Activated naive CD8-positive, alpha-beta T cell treated with anti-CD3 and anti-CD28 coated beads for 36 hours (primary cell): ENCODE measurements around the gene CACNA1B. TPM values are rescaled to one million over a fixed set of nuclear protein-coding genes. Genes with fewer than 3 reads are reported as not detected.
"Not testable (repeated sequence)": the region's sequence is repeated elsewhere in the genome, so short reads cannot be mapped to it uniquely, and the experiment has no call there.

Experiments
- DNase-seq: peaks from one replicate; pipeline ENCODE4 v3.0.0; 2021
- H3K27ac Mint-ChIP-seq: one replicate; pipeline ENCODE4 v1.8.0; 2022; ENCODE audit warnings: mild to moderate bottlenecking, moderate library complexity, mixed read lengths
- H3K27me3 Mint-ChIP-seq: one replicate; pipeline ENCODE4 v1.8.0; 2022; ENCODE audit warnings: mild to moderate bottlenecking, mixed read lengths
- H3K36me3 Mint-ChIP-seq: one replicate; pipeline ENCODE4 v1.8.0; 2021; ENCODE audit warnings: mild to moderate bottlenecking, mixed read lengths
- H3K4me1 Mint-ChIP-seq: one replicate; pipeline ENCODE4 v1.8.0; 2021; ENCODE audit warnings: mixed read lengths
- H3K4me3 Mint-ChIP-seq: one replicate; pipeline ENCODE4 v1.8.0; 2022; ENCODE audit warnings: mild to moderate bottlenecking, moderate library complexity, mixed read lengths
- H3K9me3 Mint-ChIP-seq: one replicate; pipeline ENCODE4 v1.8.0; 2022; ENCODE audit warnings: mixed read lengths
- total RNA-seq, 2 experiments: library from RNA; stranded (reverse); gene quantifications; one replicate each; pipeline ENCODE4 v1.2.3, GENCODE V29; 2021

The CACNA1B gene
- total RNA-seq, 2 experiments from 2014 or later, result not detected

- DNase-seq, result no peak
- Mint-ChIP-seq H3K9me3 (no peaks in the 10 kb centered on the region), H3K4me3 (no peak overlapping the region), H3K27me3 (peaks cover 4% of the 10 kb centered on the region), H3K36me3 (no peaks in the 10 kb centered on the region), H3K27ac (no peak overlapping the region), H3K4me1 (no peaks in the 10 kb centered on the region)
These were observed 132.5 kb downstream of the CACNA1B start for GRCh38 chr9:138009803-138010690.

DNA sequence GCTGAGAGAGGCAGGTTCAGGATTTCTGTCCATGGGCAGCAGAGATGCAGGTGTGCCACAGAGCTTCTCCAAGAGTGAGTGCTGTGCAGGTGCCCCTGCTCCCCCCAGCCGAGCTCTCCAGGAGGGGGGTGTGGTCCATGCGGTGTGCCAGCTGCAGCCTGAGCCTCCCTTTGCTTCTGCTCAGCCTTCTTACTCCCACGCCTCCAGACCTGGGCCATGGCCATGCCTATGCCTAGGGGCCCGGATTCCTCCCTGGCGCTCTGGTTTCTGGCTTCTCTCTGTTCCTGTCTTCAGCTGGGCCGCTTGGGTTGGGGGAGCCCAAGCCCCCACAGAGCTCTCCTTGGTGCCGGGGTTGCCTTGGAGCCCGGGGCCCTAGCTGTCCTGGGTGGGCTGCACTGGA is 133.3 kb downstream of the CACNA1B start:
- no peak for DNase-seq
- Mint-ChIP-seq H3K27ac (no peak overlapping the region), H3K9me3 (no peaks in the 10 kb centered on the region), H3K27me3 (peaks cover 4% of the 10 kb centered on the region), H3K4me3 (no peak overlapping the region), H3K36me3 (no peaks in the 10 kb centered on the region), H3K4me1 (no peaks in the 10 kb centered on the region)

DNA sequence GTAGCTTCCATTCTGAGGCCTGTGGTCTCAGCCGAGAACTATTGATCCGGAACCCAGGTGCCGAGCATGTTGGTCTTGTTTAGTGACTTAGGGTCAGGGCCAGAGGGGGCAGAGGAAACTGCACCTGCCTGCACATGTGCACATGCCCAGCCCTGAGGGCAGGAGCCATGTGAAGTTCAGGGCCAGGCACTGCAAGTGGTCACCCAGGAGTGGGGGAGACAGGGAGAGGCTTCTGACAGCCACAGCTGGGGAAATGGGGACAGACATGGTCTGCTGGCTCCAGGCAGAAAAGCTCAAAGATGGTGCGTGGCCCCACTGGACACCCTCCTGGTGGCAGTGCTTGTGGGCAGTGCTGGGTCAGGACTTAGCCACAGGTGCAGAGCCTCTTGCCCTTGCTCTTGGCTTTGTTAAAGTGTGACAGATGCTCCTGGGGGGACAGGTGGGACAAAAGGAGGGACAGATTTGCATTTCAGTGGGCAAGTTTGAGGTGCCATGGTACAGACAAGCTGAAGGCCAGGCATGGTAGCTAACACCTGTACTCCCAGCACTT is 134.4 kb downstream of the CACNA1B start:
- Mint-ChIP-seq H3K9me3 (no peaks in the 10 kb centered on the region), H3K36me3 (no peaks in the 10 kb centered on the region), H3K4me3 (no peak overlapping the region), H3K4me1 (no peaks in the 10 kb centered on the region), H3K27me3 (no peaks in the 10 kb centered on the region), H3K27ac (no peak overlapping the region)
- DNase-seq, result no peak

GRCh38 chr9:138013273-138013672 is 135.7 kb downstream of the CACNA1B start:
- Mint-ChIP-seq H3K27me3 (no peaks in the 10 kb centered on the region), H3K36me3 (no peaks in the 10 kb centered on the region)

DNA sequence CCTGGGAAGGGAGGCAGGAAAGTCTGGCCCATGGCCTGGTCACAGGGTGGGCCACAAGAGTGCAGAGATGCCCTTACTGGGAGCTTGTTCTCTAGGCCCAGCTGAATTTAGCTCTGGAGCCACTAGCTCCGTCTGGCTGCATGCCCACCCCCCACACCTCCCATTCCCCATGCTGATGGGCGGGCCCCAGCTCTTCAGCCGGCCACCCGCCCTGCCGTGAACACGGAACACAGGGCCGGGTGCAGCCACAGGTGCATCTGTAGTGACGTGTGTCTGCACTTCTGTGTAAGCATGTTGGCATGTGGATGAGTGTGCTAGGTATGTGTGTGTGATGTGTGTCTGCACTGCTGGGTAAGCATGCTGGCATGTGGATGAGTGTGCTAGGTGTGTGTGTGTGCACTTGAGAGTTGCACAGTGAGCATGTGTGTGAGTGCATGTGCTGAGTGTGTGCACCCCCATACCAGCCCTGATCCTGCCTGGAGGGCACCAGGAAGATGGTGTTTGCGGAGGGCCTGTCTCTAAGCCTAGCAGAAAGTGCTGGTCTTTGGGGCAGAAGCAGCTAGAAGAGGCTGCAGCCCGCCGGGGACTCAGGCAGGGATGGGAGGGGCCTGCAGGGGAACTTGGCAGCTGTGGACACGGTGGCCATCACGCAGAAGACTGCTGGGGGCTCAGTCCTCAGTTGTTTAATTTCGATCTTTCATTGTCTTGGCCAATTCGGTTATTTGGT is 136.4 kb downstream of the CACNA1B start:
- no peaks in the 10 kb centered on the region for H3K36me3 Mint-ChIP-seq
- no peaks in the 10 kb centered on the region for H3K27me3 Mint-ChIP-seq
- no peaks in the 10 kb centered on the region for H3K4me1 Mint-ChIP-seq
- no peak overlapping the region for H3K27ac Mint-ChIP-seq
- no peaks in the 10 kb centered on the region for H3K9me3 Mint-ChIP-seq
- H3K4me3 Mint-ChIP-seq, result no peak overlapping the region
- DNase-seq, result no peak

More at GRCh38 chr9:138013273-138013672, 135.7 kb downstream of the CACNA1B start:
- Mint-ChIP-seq H3K27ac (no peak overlapping the region), H3K9me3 (no peaks in the 10 kb centered on the region), H3K4me3 (no peak overlapping the region), H3K4me1 (no peaks in the 10 kb centered on the region)
- no peak for DNase-seq

DNA sequence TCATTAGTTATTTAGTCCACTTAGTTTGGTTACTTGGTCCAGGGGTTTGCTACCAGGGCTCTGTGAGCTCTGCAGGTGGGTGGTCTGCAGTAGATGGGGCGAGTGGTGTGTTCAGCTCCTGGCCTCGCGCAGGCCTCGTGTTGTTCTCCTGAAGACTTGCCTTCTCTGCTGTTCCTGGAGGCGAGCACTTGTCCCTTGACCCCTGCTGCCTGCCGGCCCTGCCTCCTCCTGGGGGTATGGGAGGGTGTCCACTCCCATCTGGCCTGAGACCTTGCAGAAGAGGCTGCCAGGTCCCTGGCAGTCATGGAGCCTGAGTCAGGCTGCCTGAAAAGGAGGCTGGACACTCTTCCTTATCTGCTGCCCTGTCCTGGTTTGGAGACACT is 137.0 kb downstream of the CACNA1B start:
- Mint-ChIP-seq H3K4me1 (no peaks in the 10 kb centered on the region), H3K9me3 (no peaks in the 10 kb centered on the region), H3K27me3 (no peaks in the 10 kb centered on the region), H3K36me3 (no peaks in the 10 kb centered on the region), H3K4me3 (no peak overlapping the region), H3K27ac (no peak overlapping the region)
- DNase-seq, result no peak

- Mint-ChIP-seq H3K27ac (no peak overlapping the region), H3K9me3 (no peaks in the 10 kb centered on the region), H3K36me3 (no peaks in the 10 kb centered on the region), H3K4me1 (no peaks in the 10 kb centered on the region), H3K4me3 (no peak overlapping the region), H3K27me3 (no peaks in the 10 kb centered on the region)
- DNase-seq, result no peak
These were observed 137.6 kb downstream of the CACNA1B start for GRCh38 chr9:138015021-138015829.

DNA sequence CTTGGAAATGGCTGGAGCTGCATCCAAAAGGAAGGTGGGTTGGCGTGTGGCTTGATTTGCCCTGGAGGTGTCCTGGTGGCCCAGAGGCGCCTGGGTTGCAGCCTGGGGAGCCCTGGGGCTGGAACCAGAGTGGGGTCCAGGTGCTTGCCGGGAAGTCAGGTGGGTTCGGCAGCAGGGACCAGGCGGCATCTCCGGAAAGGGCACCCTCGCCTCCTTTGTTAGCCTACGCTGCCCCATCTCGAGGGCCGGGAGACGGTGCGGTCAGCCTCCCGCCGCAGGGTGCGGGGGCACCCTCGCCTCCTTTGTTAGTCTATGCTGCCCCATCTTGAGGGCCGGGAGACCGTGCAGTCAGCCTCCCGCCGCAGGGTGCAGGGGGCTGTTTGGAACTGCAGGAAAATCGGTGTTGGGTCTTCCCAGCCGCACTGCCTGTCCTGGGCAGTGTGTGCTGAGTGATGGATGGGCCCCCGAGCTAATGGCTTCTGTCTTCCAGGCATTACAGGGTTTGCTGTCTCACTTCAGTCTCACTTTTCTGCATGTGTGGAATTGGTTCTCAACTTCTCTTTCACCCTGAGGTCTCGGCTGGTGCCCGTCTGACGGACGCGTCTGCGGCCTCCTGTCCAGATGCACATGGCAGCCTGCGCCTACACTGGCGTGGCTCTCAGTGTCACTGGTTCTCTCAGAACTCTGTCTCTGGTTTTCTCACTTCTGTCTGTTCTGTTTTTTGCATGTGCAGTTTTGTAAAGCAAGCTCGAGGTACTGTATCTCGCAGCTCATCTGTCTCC is 139.0 kb downstream of the CACNA1B start:
- Mint-ChIP-seq H3K4me1 (no peaks in the 10 kb centered on the region), H3K27me3 (peaks cover 3% of the 10 kb centered on the region), H3K36me3 (no peaks in the 10 kb centered on the region), H3K27ac (no peak overlapping the region), H3K4me3 (no peak overlapping the region), H3K9me3 (no peaks in the 10 kb centered on the region)
- no peak for DNase-seq

- Mint-ChIP-seq H3K4me3 (no peak overlapping the region), H3K27ac (no peak overlapping the region)
These were observed 139.6 kb downstream of the CACNA1B start for GRCh38 chr9:138017200-138017599.

GRCh38 chr9:138019514-138019913 is 141.9 kb downstream of the CACNA1B start:
- H3K4me3 Mint-ChIP-seq, H3K36me3 Mint-ChIP-seq, H3K9me3 Mint-ChIP-seq, H3K4me1 Mint-ChIP-seq, H3K27ac Mint-ChIP-seq, DNase-seq: not testable (repeated sequence)
- peaks cover 22% of the 10 kb centered on the region for H3K27me3 Mint-ChIP-seq

More at GRCh38 chr9:138017200-138017599, 139.6 kb downstream of the CACNA1B start:
- Mint-ChIP-seq H3K36me3 (no peaks in the 10 kb centered on the region), H3K27me3 (peaks cover 9% of the 10 kb centered on the region), H3K9me3 (no peaks in the 10 kb centered on the region), H3K4me1 (no peaks in the 10 kb centered on the region)
- DNase-seq, result no peak

DNA sequence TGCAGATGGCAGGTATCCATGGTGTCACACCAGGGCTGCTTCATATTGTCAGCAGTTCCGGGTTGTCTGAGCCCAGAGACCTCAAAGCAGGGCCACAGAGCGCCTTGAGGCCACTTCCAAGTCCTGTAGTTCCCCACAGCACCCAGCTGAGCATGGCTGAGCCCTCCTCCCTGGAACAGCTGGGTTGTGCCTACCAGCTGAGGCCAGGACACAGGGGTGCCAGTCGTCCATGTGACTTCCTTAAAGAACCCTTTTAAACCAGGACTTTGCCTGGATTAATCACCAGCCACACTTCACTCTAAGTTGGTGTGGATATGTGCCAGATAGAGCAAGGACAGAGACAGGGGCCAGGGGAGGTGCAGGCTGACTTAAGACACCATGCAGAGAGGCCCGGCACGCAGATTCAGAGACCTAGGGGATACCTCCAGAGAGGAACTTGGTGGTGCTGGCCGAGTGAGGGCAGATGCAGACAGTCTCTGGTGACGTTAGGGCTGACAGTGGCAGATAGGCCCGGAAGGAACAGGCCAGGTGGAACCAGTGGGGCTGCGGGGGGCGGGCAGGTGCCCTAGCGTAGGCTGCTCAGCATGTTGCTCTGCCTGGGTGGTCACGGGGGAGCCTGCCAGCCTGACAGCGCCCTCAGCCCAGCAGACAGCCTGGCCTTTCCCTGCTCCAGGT is 142.7 kb downstream of the CACNA1B start:
- H3K4me1 Mint-ChIP-seq, result no peaks in the 10 kb centered on the region
- no peaks in the 10 kb centered on the region for H3K9me3 Mint-ChIP-seq
- no peaks in the 10 kb centered on the region for H3K36me3 Mint-ChIP-seq
- H3K4me3 Mint-ChIP-seq, result no peak overlapping the region
- no peak overlapping the region for H3K27ac Mint-ChIP-seq
- H3K27me3 Mint-ChIP-seq, result peaks cover 28% of the 10 kb centered on the region
- DNase-seq, result no peak

- Mint-ChIP-seq H3K27me3 (peaks cover 33% of the 10 kb centered on the region), H3K9me3 (no peaks in the 10 kb centered on the region), H3K4me1 (no peaks in the 10 kb centered on the region), H3K36me3 (no peaks in the 10 kb centered on the region), H3K27ac (no peak overlapping the region), H3K4me3 (no peak overlapping the region)
- DNase-seq, result no peak
These were observed 143.2 kb downstream of the CACNA1B start for GRCh38 chr9:138020795-138021182.

DNA sequence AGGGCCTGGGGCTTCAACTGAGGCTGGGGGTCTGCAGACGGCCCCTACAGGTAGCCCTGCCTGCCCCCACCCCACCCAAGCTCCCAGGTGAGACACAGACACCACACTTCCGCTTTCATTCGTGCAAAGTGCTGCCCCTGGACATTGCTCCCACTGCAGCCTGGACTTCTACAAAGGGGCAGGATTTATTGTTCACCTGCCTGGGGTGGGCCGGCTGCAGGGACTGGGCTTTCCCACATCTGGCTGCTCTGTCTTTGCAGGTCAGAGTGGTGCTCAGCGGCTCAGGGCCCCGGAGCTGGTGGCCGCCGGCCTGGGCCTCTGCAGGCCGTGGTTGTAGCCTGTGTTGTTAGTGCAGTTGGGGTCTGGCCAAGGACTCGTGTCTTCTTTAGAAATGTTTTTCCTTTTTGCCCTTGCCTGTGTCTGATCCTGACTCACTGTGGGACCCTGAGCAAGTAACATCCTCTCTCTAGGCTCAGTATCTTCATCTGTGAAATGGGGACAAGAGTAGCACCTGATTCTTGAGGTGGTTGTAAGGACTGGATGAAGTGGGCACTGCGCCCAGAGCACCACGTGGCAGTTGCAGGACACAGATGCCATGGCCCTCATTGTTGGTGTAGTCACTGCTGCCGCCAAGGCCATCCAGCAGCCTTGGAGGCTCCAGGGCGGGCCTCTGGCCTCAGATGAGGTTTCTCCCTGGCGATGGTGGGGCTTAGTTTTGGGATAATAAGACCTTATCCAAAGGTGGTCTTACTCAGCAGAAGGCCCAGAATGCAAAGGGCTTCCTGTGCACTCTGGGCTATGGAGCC is 143.9 kb downstream of the CACNA1B start:
- Mint-ChIP-seq H3K27me3 (peaks cover 40% of the 10 kb centered on the region), H3K9me3 (no peaks in the 10 kb centered on the region), H3K4me1 (no peaks in the 10 kb centered on the region), H3K27ac (no peak overlapping the region), H3K36me3 (no peaks in the 10 kb centered on the region), H3K4me3 (no peak overlapping the region)
- DNase-seq, result no peak
